Activated CD8-positive, alpha-beta memory T cell treated with anti-CD3 and anti-CD28 coated beads, Interleukin-2, amount 50 U/mL, for 24 hours (primary cell): ENCODE measurements around the gene EPHB6.

Source experiments
- DNase-seq: peaks from one replicate; pipeline ENCODE4 v3.0.0-alpha.2; 2020; ENCODE audit errors: extremely low read depth

Gene EPHB6

DNA sequence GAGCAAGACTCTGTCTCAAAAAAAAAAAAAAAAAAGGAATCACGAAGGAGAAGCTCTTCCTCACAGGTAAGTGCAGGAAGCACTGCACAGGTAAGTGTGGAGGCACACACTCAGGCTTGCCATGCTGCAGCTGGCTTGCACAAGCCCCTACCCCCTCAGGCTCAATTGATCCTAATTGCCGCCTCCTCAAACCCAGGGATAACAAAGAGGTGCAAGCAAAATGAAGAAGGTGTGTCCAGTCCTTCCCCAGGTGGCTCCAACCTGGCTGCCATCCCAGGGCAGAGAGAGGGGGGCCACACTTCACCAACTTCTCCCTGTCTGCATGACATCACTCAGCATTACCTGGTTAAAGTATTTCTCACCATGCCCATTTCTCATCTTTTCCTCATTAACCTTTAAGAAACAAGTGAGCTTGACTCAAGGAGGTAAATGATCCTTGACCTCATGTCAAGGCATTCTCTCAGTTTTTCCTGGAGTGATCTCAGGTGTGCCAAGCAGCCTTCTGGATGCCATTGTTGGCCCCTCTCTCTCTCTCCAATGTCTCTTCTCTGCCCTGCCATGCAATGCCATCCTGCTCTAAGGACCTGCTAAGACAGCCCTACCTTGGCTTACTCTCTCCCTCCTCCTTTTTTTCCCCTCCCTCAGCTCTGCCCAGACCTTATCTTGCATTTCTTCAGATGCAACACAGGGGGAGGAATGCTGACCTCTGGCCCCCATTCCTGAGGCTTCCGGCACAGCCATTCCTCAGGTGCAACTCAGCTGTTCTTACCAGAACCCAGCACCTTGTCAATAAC is 43.7 kb downstream of the EPHB6 start:
- DNase-seq: no peak

DNA sequence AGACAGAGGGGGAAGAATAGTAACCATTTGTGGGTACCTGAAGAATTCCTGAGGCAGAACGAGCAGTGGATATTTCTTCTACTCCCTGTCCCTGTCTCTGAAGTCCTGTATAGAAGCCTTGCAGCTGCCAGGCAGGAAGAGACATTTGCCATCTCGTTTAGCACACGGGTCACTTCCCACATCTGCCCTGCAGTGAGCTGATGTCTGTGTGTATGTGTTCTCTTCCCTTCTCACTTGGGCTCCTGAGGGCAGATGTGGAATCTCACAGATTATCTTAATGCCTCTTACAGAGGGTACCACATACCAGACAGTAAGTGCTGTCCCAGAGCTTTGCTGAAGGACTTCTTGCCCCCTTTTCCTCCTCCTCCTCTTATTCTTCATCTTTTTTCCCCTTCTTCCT is 44.8 kb downstream of the EPHB6 start:
- no peak for DNase-seq

DNA sequence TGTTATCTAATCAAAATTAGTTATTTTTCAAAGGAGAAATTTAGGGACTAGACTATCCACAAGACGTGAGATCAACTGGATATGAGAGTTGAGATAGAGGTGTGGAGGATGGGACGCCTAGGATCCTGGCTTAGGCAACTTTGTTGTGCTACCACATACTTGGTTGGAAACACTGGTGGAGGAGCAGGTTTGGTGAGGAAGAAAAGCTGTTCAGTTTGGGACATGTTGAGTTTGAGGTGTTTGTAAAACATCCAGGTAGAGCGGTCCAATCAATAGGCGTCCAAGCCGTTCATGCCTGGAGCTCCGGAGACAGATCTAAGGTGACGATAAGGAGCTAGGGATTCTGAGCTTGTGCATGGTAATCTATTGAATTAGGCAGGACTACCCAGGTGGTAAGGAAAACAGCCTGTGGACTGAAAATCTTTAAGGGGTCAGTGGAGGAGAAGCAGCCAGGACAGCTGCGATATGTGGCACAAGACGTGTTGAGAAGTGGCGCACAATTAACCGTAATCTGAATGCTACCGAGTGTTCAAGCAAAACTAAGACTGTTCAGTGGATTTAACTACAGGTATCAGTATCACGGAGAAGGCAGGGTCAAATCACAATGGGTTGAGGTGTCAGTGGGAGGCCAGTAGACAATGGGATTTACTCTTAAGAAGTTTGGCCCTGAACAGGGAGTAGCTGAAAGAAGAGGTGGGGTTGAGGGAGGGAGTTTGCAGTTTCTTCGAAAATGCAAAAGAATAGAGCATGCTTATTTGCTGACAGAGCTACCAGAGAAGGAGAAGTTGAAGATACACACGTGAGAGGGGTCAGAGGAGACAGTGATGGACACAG is 46.8 kb downstream of the EPHB6 start:
- DNase-seq: no peak

DNA sequence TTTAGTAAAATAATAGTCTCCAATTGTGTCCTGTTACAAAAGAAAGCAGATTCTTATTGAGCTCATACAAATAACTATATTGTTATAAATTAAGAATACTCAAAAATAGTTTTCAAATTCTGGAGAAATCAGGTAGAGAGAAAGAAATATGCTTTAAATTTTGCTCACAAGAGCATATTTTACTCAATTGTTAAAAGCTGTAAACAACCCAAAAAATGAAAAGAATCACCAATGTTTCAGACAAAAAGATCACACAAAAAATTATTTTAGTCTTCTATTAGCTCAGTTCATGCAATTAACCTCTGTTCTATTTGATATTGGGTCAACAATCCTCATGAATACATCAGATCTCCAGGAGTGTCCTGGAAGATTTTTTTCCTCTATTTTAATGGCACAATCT is 49.3 kb downstream of the EPHB6 start:
- no peak for DNase-seq

DNA sequence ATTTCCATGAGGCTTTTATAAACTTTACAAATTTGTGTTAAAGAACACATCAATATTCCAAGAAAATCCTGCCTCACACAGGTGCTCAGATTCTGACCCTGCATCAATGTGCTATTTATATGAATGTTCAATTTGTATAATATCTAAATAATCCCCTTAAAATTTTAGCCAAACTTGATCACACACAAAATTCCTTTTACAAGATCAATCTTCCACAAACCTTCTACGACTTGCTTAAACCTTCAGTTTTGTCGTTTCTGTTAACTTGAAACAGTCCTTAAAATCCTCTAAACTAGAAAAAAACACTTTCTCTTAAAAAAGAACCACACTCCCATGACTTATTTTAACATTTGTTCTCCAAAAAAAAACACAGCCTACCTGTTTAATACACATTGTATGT is 50.9 kb downstream of the EPHB6 start:
- DNase-seq: no peak

DNA sequence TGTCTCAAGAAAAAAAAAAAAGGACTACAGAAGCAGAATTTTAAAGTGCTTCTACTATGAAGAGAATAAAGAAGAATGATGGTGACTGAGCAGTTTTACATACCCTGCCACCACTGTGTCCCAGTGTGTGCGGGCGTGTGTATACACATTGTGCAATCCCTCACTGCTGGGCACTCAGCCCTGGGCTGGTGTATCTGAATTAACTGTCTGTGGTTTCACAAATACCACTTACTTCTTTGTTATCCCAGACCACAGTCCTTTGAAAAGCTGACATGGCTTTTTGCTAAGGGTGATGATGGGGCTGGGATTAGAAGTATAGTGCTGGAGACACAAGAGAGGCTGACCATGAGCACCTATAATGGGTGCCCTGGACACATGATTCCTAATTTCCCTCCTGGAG is 51.8 kb downstream of the EPHB6 start:
- DNase-seq: no peak

DNA sequence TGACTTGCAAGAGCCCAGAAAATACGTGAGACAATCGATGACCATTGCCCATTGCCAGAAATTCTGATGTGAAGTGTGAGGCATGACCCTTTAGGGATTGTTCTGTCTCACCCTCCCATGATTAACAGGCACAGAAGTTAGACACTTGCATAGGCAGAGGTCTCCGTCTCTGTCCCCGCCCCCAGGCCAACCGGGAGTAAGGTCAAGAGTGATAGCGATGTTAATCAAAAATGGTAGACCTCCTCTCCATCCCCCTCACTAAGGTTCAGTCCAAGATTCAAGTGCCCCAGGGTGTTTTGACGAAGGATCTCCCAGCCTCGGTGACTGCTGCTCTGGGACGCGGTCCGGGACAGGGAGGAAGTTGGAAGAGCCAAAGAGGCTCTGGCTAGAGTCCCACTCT is 53.4 kb downstream of the EPHB6 start:
- DNase-seq: no peak

DNA sequence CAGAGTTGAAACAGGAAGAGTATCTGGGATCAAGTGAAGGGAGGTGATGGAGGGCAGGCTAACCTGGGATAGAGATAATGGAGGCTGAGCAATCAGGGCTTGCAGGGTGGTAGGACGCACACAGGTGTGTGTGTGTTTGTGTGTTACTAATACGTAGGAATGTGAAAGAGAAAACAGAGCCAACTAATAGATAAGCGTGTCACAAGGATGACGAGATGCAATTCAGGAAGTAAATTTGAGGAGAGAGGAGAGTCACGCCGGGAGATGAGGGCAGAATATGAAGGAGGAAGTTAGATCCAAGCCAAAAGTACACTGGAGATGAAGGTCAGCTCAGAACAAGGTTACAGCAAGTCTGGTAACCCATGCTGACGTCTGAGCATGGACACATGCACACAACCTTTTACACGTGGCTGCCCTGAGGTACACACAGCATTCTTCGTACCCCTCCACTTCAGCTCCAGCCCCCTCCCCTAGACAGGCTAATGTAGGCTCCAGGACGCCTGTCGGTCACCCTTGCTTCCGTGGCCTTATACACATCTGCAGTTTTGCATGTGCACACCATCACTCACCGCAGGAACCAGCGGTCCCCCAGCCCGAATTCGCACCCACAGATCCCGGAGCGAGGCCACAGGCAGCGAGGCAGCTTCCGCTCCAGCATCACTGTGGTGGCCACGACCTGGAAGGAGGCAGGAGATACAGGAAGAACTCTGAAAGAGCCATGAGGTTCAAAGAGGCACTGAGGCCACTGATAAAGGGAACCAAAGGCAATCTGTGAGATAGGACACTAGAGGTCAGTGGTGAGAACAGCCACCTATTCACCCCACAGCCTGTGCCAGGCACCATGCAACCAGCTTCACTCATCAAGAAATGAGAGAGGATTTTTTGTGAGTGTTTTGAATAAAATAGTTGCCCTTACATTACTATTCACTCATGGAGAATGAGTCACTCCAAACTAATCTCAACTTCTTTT is 54.3 kb downstream of the EPHB6 start:
- DNase-seq: no peak

DNA sequence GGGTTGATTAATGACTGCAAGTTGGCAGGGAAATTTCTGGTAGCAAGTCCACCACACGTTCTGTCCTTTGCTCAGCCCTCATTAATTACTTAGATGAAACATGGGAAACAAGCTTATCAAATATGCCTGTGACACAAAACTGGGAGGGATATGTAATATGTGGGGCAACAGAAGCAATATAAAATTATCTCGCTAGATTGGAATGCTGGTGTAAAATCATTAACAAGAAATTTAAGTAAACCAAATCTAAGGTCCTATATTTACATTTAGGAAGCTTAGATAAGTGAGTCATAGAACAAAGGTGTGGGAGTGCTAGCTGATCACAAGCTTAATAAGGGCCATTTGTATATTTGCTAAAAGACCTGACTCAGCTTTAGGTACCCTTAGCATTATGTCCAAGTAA is 55.2 kb downstream of the EPHB6 start:
- no peak for DNase-seq

DNA sequence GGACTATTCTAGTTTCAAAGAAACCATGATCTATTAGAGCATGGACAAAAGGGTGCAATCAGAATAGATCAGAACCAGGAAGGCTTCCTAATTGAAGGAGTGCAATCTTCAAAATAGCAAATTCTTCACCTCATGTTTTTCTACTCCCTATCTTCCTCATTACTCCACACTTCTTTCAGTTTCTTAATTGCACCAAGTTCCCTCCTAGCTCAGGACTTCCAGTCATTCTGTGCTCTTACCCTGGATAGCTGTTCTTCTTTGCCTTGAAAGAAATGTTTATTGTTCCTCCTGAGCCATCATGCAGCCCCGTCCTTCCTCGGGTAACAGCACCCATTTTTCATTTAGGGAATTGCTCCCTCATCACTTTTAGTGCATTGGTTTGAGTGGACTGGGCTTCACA is 55.6 kb downstream of the EPHB6 start:
- no peak for DNase-seq

DNA sequence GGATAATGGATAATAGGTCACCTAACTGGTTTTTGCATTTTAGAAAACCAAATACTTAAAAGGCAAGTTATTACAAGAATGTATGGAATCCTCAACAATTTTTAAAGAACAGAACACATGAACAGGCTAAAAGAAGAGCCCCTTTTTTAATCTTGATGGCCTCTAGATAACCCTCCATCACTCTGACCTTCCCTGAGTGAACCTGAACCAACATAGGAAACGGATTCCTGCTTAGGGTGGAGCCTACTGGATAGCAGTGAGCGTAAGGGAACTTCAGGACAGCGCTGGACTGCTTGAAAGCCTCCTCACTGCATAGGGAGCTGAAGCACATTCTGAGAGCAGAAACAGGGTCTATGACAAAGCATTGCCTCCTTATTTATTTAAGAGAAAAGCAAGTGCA is 58.2 kb downstream of the EPHB6 start:
- DNase-seq: no peak

DNA sequence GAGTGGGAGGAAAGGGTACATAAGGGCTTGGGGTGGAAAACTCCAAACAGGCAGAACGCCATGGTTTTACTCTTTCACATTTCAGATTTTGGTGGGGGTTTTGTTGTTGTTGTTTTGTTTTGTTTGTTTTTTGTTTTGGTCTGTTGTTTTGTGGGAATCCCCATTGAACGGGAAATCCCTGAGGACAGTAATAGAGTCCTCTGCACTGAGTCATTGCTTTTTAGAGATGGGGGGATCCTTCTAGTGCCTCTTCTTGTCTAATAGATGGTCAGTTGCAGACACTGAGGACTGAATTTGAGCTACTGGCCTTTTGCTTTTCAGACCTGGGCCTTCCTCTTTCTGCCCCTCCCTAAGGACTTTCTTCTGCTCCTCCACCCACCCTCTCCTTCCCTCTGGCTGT is 58.7 kb downstream of the EPHB6 start:
- no peak for DNase-seq

DNA sequence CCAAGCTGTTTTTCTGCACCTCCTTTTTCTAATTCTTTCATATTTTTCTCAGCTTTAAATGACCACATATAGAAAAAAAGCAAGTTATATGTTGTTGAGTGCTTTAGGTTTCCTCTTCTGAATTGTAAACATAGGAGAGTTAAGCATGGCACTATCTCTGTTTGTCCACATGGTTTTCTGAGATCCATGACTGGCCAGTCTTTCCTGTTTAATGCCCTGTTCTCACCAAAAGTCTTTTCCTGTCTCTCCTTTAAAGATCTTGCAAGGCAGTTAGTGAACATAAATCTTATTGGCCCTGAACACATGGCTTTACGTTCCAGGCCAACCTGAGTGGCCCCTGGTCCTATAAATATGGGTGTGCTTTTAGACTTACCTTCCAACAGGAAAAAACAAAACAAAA is 59.2 kb downstream of the EPHB6 start:
- no peak for DNase-seq

DNA sequence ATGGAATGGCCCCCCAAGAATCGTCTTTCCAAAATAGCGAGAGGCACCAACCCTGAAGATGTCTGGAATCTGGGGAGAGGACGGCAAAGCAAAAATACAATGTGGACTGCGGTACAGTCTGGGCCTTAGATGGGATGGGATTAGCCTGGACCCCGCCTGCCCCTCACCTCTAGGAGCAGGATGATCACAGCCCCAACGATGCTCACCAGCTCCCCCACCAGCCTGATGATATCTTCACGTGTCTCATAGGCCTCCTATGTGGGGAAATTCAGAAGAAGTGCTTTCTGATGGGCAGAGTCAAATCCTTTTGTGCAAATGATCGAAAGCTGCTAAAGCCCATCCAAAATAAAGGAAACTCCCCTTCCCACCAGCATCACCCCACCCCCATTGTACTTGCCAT is 60.4 kb downstream of the EPHB6 start:
- DNase-seq: no peak

DNA sequence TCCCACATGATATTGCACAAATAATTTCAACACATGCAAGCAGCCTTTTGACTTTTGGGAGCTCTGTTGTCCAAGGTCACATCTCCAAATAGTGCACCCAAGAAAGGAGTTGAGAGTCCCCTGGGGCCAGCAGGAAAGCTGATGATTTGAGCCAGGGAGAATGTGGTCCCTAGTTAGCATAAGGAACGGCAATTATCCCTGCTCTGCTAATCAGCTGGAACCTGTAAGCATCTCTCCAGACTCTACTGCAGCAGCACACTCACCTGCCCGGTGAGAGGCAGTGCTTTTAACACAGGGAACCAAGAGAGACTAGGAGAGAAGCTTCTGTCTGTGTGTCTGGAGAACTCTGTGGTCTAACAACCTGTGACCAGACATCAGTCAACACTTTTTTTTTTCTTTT is 61.6 kb downstream of the EPHB6 start:
- no peak for DNase-seq

DNA sequence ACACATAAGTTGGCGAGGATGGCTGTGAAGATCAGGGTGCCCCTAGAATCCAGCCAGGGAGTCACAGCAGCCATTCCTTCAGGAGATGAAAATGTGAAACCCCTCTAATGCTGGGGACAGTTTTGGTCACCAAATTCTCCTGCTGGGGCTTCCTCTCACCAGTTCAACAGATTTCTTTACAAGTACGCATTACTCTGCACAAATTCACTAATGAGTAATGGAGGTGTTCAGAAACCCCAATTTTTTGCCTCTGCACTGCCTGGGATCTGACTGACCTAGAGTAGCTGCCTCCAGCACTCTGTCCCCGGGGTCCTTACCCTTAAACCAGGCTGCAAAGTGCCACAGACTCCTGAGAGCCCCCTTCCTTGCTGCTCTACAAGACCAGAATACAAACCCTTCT is 62.6 kb downstream of the EPHB6 start:
- no peak for DNase-seq

DNA sequence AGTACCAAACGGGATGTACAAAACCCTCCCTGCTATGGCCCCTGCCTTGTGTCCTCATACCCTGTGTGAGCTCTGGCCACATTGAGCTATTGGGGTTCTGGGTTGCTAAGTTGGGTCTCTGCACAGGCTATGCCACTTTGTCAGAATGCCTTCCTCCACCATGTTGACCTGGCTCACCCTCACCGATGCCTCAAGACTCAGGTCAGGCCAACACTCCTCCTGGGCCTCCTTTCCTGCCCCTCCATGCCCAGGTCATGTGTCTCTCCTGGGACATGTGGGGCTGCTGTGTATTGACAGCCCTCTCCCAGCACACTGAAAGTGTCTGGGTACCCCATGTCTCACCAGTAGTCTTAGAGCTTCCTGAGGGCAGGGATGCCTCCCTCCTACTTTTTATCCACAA is 64.0 kb downstream of the EPHB6 start:
- no peak for DNase-seq

DNA sequence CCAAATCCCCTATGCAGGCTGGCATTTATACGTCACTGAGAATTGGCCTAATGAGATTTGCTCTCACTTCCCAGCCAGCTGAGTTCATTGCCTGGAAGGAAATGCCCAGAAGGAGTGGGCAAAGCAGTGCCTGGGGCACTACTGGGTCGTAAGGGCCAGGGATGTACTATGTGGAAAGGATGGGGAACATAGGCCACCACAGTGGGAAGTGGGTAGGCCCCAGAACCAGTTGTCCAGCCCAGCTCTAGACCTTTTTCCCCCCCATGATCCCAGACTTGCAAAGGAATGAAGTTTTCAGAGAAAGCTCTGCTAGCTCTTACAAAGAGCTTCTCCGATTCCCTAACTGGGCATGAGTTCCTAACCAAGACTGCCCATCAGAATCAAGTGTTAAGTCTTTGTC is 64.8 kb downstream of the EPHB6 start:
- no peak for DNase-seq
